GM23338 (cell line): ENCODE data around the gene PRKCQ. TPM values are rescaled to one million over a fixed set of nuclear protein-coding genes. Genes with fewer than 3 reads are reported as not detected.

ENCODE experiments used
- CREB1 ChIP-seq: fragments of 250-450 bp; sonication (Bioruptor Pico); IDR thresholded peaks from 2 replicates; pipeline ENCODE4 v1.5.0; 2020; ENCODE audit warnings: low read depth, mild to moderate bottlenecking, moderate library complexity
- EZH2 ChIP-seq: fragments of 200-600 bp; sonication (generic); IDR thresholded peaks from one replicate; pipeline ENCODE4 v1.8.0; 2017; ENCODE audit warnings: antibody characterized with exemption, mild to moderate bottlenecking, low read depth; ENCODE audit not compliant: unreplicated experiment
- EZH2phosphoT487 ChIP-seq: fragments of 200-600 bp; sonication (generic); IDR thresholded peaks from one replicate; pipeline ENCODE4 v1.8.1; 2018; ENCODE audit warnings: antibody characterized with exemption; ENCODE audit not compliant: unreplicated experiment
- JUNB ChIP-seq: IDR thresholded peaks from one replicate; pipeline ENCODE4 v1.6.1; 2016; ENCODE audit warnings: antibody characterized with exemption; ENCODE audit not compliant: unreplicated experiment
- POLR2AphosphoS5 ChIP-seq: IDR thresholded peaks from 2 replicates; pipeline ENCODE4 v1.6.1; 2016; ENCODE audit warnings: antibody characterized with exemption, low read depth
- ZNF114 ChIP-seq: fragments of 250-450 bp; sonication (Bioruptor Pico); IDR thresholded peaks from 2 replicates; pipeline ENCODE4 v1.5.0; 2020; ENCODE audit warnings: mild to moderate bottlenecking, moderate library complexity
- ZNF331 ChIP-seq: fragments of 250-450 bp; sonication (Bioruptor Pico); IDR thresholded peaks from 2 replicates; pipeline ENCODE4 v1.5.0; 2020; ENCODE audit warnings: low read depth, mild to moderate bottlenecking, moderate library complexity
- ZNF462 ChIP-seq: fragments of 250-450 bp; sonication (Bioruptor Pico); IDR thresholded peaks from 2 replicates; pipeline ENCODE4 v1.5.0; 2020; ENCODE audit warnings: mild to moderate bottlenecking, moderate library complexity
- polyA plus RNA-seq: library from polyadenylated mRNA; unstranded; fragments of >200 nt; fragmentation: Nextera tagmentation; extraction: Ambion mirVana; gene quantifications from 2 replicates; pipeline ENCODE4 v1.2.1, GENCODE V29; 2016
- total RNA-seq: library from RNA; depleted of rRNA; stranded (reverse); fragments of >200 nt; shearing (Covaris generic); gene quantifications from 2 replicates; pipeline ENCODE4 v1.2.3, GENCODE V29; 2014
- TF ChIP-seq, protein P1 (sequence below), 2 experiments: fragments of 200-600 bp in 1 of 2; sonication (generic) in 1 of 2; conservative IDR thresholded peaks; 2 replicates each; pipeline versions ENCODE4 v1.5.1 to v1.6.1; 2016 to 2017; ENCODE audit warnings: antibody characterized with exemption in 2 of 2, low read depth in 2 of 2, mild to moderate bottlenecking in 2 of 2, moderate library complexity in 1 of 2

Gene PRKCQ
- total and polyA plus RNA-seq, 2 experiments from 2014 or later = 12.6 to 28.5 TPM

DNA sequence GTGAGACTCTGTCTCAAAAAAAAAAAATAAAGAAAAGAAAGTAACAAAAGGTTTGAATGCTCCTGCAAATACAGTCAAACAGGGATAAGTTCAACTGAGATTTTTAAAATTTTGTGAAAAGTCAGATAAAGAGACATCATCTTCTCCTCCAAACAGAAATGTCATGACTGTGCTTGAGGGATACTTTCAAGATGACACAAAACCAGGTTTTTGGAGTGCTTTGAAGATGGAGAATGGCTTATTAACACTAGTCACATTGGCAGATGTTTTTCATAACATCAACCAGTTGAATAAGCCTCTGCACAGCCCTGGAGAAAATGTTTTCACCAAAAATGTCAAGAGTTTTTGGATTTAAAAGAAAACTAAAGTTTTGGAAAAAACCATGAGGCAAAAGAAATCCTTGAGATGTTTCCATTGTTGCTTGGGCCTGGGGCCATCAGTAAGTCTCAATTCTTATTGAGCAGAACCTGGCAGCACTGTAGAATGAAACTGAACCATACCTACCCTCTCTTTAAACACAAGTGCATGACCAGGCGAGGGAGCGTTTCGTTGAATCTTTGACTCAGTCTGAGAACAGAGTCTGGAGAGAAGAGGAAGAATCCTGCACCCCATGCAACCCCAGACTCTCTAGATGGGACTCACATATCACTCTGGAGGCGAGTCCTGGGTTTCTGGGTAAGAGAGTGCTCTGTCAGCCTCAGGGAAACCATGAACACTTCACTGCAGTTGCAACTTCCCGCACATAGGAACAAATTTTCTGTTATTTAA lies 37.4 kb upstream of the PRKCQ start (continued):
- TF ChIP-seq ZNF462 (no peak), JUNB (no peak), ZNF114 (CRISPR knock-in tag) (no peak), CREB1 (CRISPR knock-in tag) (no peak), EZH2phosphoT487 (no peak), ZNF331 (CRISPR knock-in tag) (no peak), POLR2AphosphoS5 (no peak), EZH2 (no peak)
- TF ChIP-seq, protein P1, sequence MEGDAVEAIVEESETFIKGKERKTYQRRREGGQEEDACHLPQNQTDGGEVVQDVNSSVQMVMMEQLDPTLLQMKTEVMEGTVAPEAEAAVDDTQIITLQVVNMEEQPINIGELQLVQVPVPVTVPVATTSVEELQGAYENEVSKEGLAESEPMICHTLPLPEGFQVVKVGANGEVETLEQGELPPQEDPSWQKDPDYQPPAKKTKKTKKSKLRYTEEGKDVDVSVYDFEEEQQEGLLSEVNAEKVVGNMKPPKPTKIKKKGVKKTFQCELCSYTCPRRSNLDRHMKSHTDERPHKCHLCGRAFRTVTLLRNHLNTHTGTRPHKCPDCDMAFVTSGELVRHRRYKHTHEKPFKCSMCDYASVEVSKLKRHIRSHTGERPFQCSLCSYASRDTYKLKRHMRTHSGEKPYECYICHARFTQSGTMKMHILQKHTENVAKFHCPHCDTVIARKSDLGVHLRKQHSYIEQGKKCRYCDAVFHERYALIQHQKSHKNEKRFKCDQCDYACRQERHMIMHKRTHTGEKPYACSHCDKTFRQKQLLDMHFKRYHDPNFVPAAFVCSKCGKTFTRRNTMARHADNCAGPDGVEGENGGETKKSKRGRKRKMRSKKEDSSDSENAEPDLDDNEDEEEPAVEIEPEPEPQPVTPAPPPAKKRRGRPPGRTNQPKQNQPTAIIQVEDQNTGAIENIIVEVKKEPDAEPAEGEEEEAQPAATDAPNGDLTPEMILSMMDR (conservative IDR thresholded peaks at IDR 0.05; ENCODE audit: low read depth in 2 of 2) = no peak
